ENCODE measurements around the gene OR8B3. TPM values are rescaled to one million over a fixed set of nuclear protein-coding genes. Genes with fewer than 3 reads are reported as not detected.

Gene OR8B3
- total and polyA plus RNA-seq, 2 donors (not counting 3 experiments of a cell fraction or from before 2014, with no cell fraction given) = not detected

GRCh38 chr11:124442442-124442841 lies 43.6 kb upstream of the OR8B3 start:
- Histone ChIP-seq H3K9ac (replicated peaks; ENCODE audit: extremely low read depth, insufficient read depth, low read length) (no peak overlapping the region), H3K27ac (ENCODE audit: insufficient read depth, low read depth, low read length) (no peak overlapping the region), H3K36me3 (ENCODE audit: control insufficient read depth in 2 of 2, extremely low read depth in 1 of 2, insufficient read depth in 2 of 2, low read length in 2 of 2) (no peaks in the 10 kb centered on the region), H3K27me3 (ENCODE audit: control insufficient read depth in 2 of 2, insufficient read depth in 2 of 2, low read length in 2 of 2) (no peaks in the 10 kb centered on the region), H3K9me3 (replicated peaks; ENCODE audit: control insufficient read depth, insufficient read depth, low read length) (no peaks in the 10 kb centered on the region), H3K79me2 (ENCODE audit: control insufficient read depth, insufficient read depth, low read length) (no peaks in the 10 kb centered on the region), H3K4me3 (replicated peaks in 1 of 3; ENCODE audit: insufficient read depth in 1 of 3, low read depth in 1 of 3, low read length in 3 of 3) (no peak overlapping the region), H3K4me1 (ENCODE audit: control insufficient read depth, extremely low read depth, insufficient read depth, low read length) (no peaks in the 10 kb centered on the region), H3K9me1 (replicated peaks; ENCODE audit: control insufficient read depth, extremely low read depth, insufficient read depth, low read length) (no peaks in the 10 kb centered on the region), H4K20me1 (replicated peaks; ENCODE audit: control insufficient read depth, extremely low read depth, insufficient read depth, low read length) (no peaks in the 10 kb centered on the region), H3K4me2 (ENCODE audit: insufficient read depth, low read length) (no peak overlapping the region), H2AFZ (ENCODE audit: low read depth, low read length) (no peak overlapping the region)
- dilution Hi-C loops (cut with MboI; ENCODE audit: extremely low pct_ligation_motif_present, low sequenced_read_pairs) (no loop called here), intact Hi-C loops (cut with micrococcal nuclease) (no loop called here)
- FAIRE-seq (no peak), DNase-seq (ENCODE audit: low read depth, low spot score) (no peak)
- TF ChIP-seq FOS (IDR thresholded peaks at IDR 0.05; ENCODE audit: borderline replicate concordance, insufficient read depth, low read length) (no peak), CTCF (IDR thresholded peaks at IDR 0.05; ENCODE audit: extremely low read depth in 1 of 2, insufficient read depth in 1 of 2, low read depth in 1 of 2, low read length in 2 of 2) (no peak), MAX (IDR thresholded peaks at IDR 0.05; ENCODE audit: insufficient read depth, insufficient read length) (no peak), JUN (IDR thresholded peaks at IDR 0.05; ENCODE audit: borderline replicate concordance, insufficient read depth, insufficient read length, low read depth) (no peak), POLR2AphosphoS5 (IDR thresholded peaks at IDR 0.05; ENCODE audit: insufficient read depth, low read depth, low read length) (no peak), POLR2A (IDR thresholded peaks at IDR 0.05; ENCODE audit: low read depth, low read length) (no peak)
- BruUV-seq (replicated peaks) = no TSS peak
- ChIA-PET CTCF (interaction anchor here (2.6 kb wide), 1 partner anchor 143 kb away, joined by 9 read pairs; no protein-coding TSS in a partner anchor), POLR2A (no interaction called here)

- no peaks in the 10 kb centered on the region for H3K9me3 ChIP-seq (replicated peaks; ENCODE audit: control insufficient read depth, insufficient read depth, low read length)
- DNase-seq (ENCODE audit: low read depth, low spot score) (no peak), FAIRE-seq (no peak)
- H3K4me1 ChIP-seq (ENCODE audit: control insufficient read depth, extremely low read depth, insufficient read depth, low read length) = no peaks in the 10 kb centered on the region
- intact Hi-C loops (cut with micrococcal nuclease) (no loop called here), dilution Hi-C loops (cut with MboI; ENCODE audit: extremely low pct_ligation_motif_present, low sequenced_read_pairs) (no loop called here)
- BruUV-seq (replicated peaks) = no TSS peak
- H3K79me2 ChIP-seq (ENCODE audit: control insufficient read depth, insufficient read depth, low read length) = no peaks in the 10 kb centered on the region
- no peaks in the 10 kb centered on the region for H4K20me1 ChIP-seq (replicated peaks; ENCODE audit: control insufficient read depth, extremely low read depth, insufficient read depth, low read length)
- no peak overlapping the region for H3K4me2 ChIP-seq (ENCODE audit: insufficient read depth, low read length)
- no peaks in the 10 kb centered on the region for H3K27me3 ChIP-seq (ENCODE audit: control insufficient read depth in 2 of 2, insufficient read depth in 2 of 2, low read length in 2 of 2)
- H3K36me3 ChIP-seq (ENCODE audit: control insufficient read depth in 2 of 2, extremely low read depth in 1 of 2, insufficient read depth in 2 of 2, low read length in 2 of 2) = no peaks in the 10 kb centered on the region
- no peak overlapping the region for H3K4me3 ChIP-seq (replicated peaks in 1 of 3; ENCODE audit: insufficient read depth in 1 of 3, low read depth in 1 of 3, low read length in 3 of 3)
- ChIA-PET POLR2A (no interaction called here), CTCF (no interaction called here)
- no peaks in the 10 kb centered on the region for H3K9me1 ChIP-seq (replicated peaks; ENCODE audit: control insufficient read depth, extremely low read depth, insufficient read depth, low read length)
- no peak overlapping the region for H3K9ac ChIP-seq (replicated peaks; ENCODE audit: extremely low read depth, insufficient read depth, low read length)
- no peak for TF ChIP-seq POLR2AphosphoS5 (IDR thresholded peaks at IDR 0.05; ENCODE audit: insufficient read depth, low read depth, low read length)
- TF ChIP-seq POLR2A (IDR thresholded peaks at IDR 0.05; ENCODE audit: low read depth, low read length) = no peak
- TF ChIP-seq MAX (IDR thresholded peaks at IDR 0.05; ENCODE audit: insufficient read depth, insufficient read length) = no peak
- TF ChIP-seq MYC (IDR thresholded peaks at IDR 0.05; ENCODE audit: low read depth, low read length) = no peak
- TF ChIP-seq EZH2 (IDR thresholded peaks at IDR 0.05; ENCODE audit: borderline replicate concordance, low read depth, low read length, severe bottlenecking) = no peak
- no peak for TF ChIP-seq GATA2 (IDR thresholded peaks at IDR 0.05; ENCODE audit: insufficient read depth, insufficient read length, low read depth, low read length)
- no peak for TF ChIP-seq FOS (IDR thresholded peaks at IDR 0.05; ENCODE audit: borderline replicate concordance, insufficient read depth, low read length)
- TF ChIP-seq CTCF (IDR thresholded peaks at IDR 0.05; ENCODE audit: extremely low read depth in 1 of 2, insufficient read depth in 1 of 2, low read depth in 1 of 2, low read length in 2 of 2) = no peak
- no peak for TF ChIP-seq JUN (IDR thresholded peaks at IDR 0.05; ENCODE audit: borderline replicate concordance, insufficient read depth, insufficient read length, low read depth)
- H3K27ac ChIP-seq (ENCODE audit: insufficient read depth, low read depth, low read length) = no peak overlapping the region
- no peak overlapping the region for H2AFZ ChIP-seq (ENCODE audit: low read depth, low read length)
Observed at GRCh38 chr11:124441519-124441918, 42.7 kb upstream of the OR8B3 start.

Measured in endothelial cell of umbilical vein (primary cell).